Activated effector memory CD4-positive, alpha-beta T cell treated with anti-CD3 and anti-CD28 coated beads, Interleukin-2, amount 50 U/mL, for 16 hours (primary cell): Measurements from ENCODE around the gene SWAP70.
"Not testable (repeated sequence)": the region's sequence is repeated elsewhere in the genome, so short reads cannot be mapped to it uniquely, and the experiment has no call there.

Experiments used
- DNase-seq: peaks from one replicate; pipeline ENCODE4 v3.0.0-alpha.2; 2020

The SWAP70 gene

GRCh38 chr11:9726321-9727022 is 62.6 kb downstream of the SWAP70 start:
- no peak for DNase-seq

GRCh38 chr11:9728058-9728457 is 64.2 kb downstream of the SWAP70 start:
- DNase-seq, result no peak

- DNase-seq, result no peak
Observed at GRCh38 chr11:9731256-9731655, 67.4 kb downstream of the SWAP70 start.

DNA sequence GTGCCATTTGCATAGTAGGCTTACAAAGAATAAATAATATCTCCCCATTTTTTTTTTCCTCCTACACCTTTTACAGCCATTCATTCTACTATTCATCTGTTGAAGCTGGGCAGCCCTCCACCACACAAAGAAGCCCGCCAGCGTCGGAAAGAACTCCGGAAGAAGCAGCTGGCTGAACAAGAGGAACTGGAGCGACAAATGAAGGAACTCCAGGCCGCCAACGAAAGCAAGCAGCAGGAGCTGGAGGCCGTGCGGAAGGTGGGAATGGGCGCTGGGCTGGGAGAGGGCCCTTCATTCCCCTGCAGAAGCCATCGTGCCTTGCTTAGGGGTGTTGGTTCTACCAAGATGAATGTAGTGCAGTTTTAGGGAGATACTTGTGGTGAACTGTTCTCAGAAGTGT is 68.6 kb downstream of the SWAP70 start:
- DNase-seq, result no peak

DNA sequence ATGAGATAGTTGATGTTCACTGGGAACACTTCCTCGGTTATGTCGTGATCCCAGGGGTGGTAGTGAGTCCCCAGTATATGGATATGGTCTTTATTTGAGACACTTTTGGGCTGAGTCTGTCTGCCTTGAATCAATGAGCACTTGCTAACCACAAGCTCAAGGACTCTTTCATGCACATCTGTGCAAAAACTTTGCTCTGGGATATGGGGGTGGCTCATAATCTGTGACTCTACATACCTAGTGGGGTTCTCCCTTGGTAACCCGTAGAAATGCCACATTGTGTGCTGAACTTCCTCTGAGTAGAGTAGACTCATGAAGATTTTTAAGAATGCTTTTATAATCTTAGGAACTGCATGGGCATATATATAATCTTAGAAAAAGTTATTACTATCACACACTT is 69.3 kb downstream of the SWAP70 start:
- DNase-seq, result no peak

GRCh38 chr11:9735236-9735635 is 71.4 kb downstream of the SWAP70 start:
- DNase-seq, result no peak

DNA sequence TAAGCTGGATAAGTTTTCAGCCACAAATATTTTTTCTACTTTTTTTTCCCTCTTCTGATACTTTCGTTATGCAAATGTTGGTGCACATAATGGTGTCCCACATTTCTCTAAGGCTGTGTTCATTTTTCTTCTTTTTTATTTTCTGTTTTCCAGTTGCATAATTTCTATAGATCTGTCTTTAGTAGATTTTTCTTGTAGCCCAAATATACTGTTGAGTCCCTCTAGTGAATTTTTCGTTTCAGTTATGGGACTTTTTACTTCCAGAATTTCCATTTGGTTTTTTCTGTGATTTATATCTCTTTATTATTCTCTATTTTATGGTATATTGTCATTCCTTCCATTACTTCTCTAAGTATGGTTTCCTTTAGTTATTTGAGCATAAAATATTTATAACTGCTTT is 72.0 kb downstream of the SWAP70 start:
- no peak for DNase-seq

GRCh38 chr11:9736365-9736764 is 72.5 kb downstream of the SWAP70 start:
- DNase-seq, result no peak

DNA sequence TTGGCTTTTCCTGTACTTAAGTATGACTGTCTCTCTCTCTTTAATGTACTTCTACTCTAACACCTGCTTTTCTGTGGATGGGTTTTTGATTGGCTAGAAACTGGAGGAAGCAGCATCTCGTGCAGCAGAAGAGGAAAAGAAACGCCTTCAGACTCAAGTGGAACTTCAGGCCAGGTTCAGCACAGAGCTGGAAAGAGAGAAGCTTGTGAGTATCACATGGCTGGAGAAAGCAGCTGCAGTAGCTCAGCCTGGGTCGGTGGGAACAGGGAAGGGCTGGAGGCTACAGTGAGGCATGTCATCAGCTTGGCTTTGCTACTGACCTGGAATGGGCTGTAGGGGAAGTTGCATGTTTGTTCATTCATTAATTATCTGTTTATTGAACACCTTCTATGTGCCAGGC is 74.2 kb downstream of the SWAP70 start:
- no peak for DNase-seq

DNA sequence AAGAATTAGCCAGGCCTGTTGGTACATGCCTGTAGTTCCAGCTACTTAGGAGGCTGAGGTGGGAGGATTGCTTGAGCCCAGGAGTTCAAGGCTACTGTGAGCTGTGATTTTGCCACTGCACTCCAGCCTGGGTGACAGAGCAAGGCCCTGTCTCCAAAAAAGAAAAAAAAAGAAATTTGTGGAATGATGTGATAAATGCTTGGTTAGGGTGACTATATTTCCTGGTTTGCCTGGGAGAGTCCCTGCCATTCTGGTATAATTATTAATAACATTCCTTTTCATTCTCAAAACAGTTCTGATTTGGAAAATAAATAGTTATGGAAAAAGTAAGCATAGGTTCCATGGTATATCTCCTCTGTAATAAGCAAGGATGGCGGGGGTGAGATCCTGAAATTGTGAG is 74.8 kb downstream of the SWAP70 start:
- DNase-seq, result no peak

DNA sequence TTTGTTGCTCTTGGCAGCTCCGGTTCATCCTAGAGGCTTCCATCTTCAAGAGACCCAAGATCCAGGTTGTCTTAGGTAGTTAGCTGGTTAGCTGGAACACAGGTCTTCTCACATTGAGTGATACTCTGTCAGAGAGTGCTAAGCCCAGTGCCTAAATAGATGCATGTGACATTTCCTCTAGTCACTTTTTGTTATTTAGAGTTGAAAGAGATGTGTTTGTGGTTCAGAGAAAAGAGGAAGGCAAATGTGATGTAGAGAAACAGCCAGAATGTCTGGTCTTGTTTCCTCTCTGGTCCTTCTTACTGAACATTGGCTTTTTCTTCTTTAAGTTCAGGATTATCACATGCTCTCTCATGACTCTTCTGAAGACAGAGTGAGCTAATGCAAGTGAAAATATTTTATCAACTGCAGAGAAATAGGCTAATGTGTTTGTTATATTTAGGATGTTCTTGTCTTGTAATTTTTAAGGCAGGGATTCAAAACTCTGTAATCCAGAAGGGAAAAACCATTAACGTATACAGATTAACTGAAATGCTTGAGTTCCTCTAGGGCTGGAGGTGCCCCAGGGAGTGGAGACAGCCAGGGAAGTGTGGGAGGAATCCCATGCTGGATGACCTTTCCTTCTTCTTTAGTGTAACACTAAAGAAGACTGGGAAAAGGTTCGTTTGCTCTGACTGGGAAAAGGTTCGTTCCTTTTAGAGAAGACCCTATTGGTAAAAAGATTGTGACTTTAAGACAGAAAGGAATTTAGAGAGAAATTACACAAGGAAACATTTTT is 75.4 kb downstream of the SWAP70 start:
- no peak for DNase-seq

DNA sequence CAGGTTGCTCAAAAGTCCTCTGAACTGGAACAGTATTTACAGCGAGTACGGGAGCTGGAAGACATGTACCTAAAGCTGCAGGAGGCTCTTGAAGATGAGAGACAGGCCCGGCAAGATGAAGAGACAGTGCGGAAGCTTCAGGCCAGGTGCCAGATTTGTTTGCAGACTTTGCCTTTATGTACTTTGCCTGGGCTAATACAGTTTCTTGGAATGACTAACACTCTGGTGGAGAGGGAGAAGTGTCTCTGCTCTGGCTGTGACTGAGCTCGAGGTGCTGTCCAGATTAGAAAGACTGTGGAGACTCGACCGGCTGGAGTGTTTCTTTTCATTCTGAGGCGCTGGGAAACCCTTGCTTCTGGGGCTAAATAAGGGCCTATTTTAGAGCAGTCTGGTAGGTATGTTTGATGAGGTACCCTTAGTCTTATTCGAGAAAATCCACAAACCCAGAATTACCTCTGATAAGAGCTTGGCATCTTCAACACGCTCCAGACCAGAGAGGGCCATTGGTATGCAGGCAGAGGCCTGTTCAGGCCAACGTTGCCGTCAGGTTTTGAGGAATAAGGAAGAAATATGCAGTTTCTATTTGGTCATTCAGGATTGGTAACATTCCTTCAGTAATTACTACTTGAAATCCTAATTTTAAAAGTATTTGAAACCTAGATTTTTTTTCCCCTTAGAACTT is 76.5 kb downstream of the SWAP70 start:
- DNase-seq, result no peak

DNA sequence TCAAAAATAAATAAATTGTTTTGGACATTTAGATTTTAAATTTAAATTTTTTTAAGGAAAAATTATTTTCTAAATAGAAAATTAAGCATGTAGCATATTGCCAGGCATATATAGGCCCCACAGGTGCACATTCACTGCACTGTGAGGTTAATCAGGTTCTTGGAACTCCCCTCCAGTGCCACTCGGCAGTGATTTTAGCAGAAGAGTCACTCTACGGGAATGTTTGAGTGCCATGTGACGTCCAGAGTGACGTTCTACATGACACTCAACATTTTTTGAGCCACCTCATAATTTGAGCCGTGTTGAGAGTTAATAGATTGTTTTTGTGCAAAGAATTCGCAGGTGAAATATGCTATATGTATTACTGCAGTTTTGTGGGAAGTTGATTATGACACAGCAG is 77.4 kb downstream of the SWAP70 start:
- DNase-seq, result no peak

GRCh38 chr11:9743512-9743911 is 79.6 kb downstream of the SWAP70 start:
- not testable (repeated sequence) for DNase-seq

DNA sequence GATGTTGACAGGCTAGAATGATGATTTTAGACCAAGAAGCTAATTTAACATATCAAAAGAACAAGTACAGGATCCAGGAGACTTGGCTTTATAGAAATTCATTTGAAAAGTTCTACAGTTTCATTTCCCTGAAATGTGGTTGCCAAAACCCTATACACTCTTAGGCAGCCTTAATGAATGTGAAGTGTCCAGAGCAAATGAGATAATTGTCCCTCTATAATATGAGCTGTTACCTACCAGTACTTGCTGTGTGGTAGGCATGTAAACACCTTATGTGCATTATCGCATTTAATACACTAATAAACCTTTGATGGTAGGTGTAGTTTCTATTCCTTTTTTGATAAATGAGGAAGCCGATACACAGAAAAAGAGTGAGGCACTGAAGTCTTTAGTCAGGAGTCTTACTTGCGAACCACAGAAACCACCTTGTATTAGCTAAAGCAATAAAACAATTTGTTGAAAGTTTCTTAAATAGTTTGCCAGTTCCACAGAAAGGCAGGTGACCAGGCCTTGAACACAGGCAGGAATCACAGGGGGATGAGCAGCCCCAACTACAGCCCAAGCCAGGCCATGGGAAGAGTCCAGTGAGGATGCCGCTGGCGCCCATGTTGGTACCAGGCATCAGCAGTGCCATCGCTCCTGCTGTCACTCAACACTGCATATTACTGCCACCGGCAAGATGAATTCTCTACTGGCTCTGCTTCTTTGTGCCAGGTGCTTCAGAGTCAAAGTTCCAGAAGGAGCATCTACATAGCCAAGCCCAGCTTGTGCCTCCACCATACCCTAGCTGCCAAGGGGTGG is 81.7 kb downstream of the SWAP70 start:
- no peak for DNase-seq

GRCh38 chr11:9747229-9747628 is 83.4 kb downstream of the SWAP70 start:
- no peak for DNase-seq

- DNase-seq, result no peak
Observed at GRCh38 chr11:9747828-9748227, 84.0 kb downstream of the SWAP70 start.

- DNase-seq, result peak; percentile 82
Observed at GRCh38 chr11:9748361-9748970, 84.6 kb downstream of the SWAP70 start.

- DNase-seq, result no peak
Observed at GRCh38 chr11:9750551-9750950, 86.7 kb downstream of the SWAP70 start.

- DNase-seq, result no peak
Observed at GRCh38 chr11:9752091-9752490, 88.2 kb downstream of the SWAP70 start.

GRCh38 chr11:9753021-9753420 is 89.1 kb downstream of the SWAP70 start:
- no peak for DNase-seq

DNA sequence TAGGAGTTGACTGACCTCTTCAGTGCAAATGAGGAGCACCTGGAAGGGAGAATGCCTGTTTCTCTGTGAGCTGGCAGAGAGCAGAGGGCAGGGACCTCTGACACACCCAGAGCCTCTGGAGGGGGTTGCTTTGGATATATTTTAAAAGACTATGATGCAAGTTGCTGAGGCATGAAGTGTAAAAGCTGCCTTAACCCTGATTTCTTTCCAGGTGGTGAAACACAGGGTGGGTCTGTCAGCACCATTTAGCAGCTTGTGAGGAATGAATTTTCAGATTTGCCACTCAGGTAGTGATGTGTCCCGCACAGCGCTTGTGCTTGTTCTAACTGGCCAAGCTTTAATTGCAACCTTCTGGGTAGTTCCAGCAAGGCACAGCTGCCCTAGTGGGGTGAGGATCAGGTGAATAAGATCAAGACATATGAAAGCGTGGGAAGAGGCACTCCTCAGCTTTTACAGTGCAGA is 90.2 kb downstream of the SWAP70 start:
- DNase-seq, result no peak
